CD4-positive, CD25-positive, alpha-beta regulatory T cell (primary cell): Measurements from ENCODE around the gene FAM32A. TPM values are rescaled to one million over a fixed set of nuclear protein-coding genes. Genes with fewer than 3 reads are reported as not detected.
A peak's percentile ranks its signal among the peaks of the same experiment; 100 is the strongest.

Source experiments
- ATAC-seq, 2 donors: fragments of 150-1000 bp; cut with Tn5 transposase; one replicate each; pipeline ENCODE4 v1.10.0; 2021; ENCODE audit warnings: low read depth in 2 of 2, moderate number of reproducible peaks in 2 of 2, moderate library complexity in 1 of 2
- DNase-seq, 3 donors: peaks; one replicate each; pipeline versions ENCODE4 v3.0.0 to v3.0.0-alpha.2; 2012 to 2022; ENCODE audit warnings: mixed read lengths in 1 of 3
- H3K27ac ChIP-seq: one replicate; pipeline ENCODE4 v1.7.0; 2013; ENCODE audit warnings: mild to moderate bottlenecking, low read length; ENCODE audit not compliant: insufficient read depth, poor library complexity, severe bottlenecking
- H3K27me3 ChIP-seq: one replicate; pipeline ENCODE4 v1.7.0; 2013; ENCODE audit warnings: low read length; ENCODE audit not compliant: control insufficient read depth, insufficient read depth
- H3K36me3 ChIP-seq: one replicate; pipeline ENCODE4 v1.7.0; 2013; ENCODE audit warnings: mild to moderate bottlenecking, low read length, moderate library complexity; ENCODE audit not compliant: control insufficient read depth, insufficient read depth
- H3K4me1 ChIP-seq: 2 replicates; pipeline ENCODE4 v1.7.0; 2013; ENCODE audit warnings: mild to moderate bottlenecking, low read length; ENCODE audit not compliant: insufficient read depth, control insufficient read depth, poor library complexity, severe bottlenecking
- H3K4me3 ChIP-seq: one replicate; pipeline ENCODE4 v1.7.0; 2013; ENCODE audit warnings: low read depth, mild to moderate bottlenecking, low read length, moderate library complexity
- H3K9me3 ChIP-seq, 2 experiments: 1 replicate in 1 of 2; 2 replicates in 1 of 2; pipeline ENCODE4 v1.7.0; 2013; ENCODE audit warnings: low read length in 2 of 2, mild to moderate bottlenecking in 1 of 2, moderate library complexity in 1 of 2; ENCODE audit not compliant: control insufficient read depth in 2 of 2
- H3K27ac Mint-ChIP-seq, 3 donors: one replicate each; pipeline ENCODE4 v1.8.0; 2020 to 2022; ENCODE audit warnings: mild to moderate bottlenecking in 3 of 3, mixed read lengths in 3 of 3, moderate library complexity in 2 of 3
- H3K27me3 Mint-ChIP-seq: one replicate; pipeline ENCODE4 v1.8.0; 2022; ENCODE audit warnings: mild to moderate bottlenecking, mixed read lengths
- H3K36me3 Mint-ChIP-seq: one replicate; pipeline ENCODE4 v1.8.0; 2020; ENCODE audit warnings: mixed read lengths
- H3K4me1 Mint-ChIP-seq, 4 donors: one replicate each; pipeline ENCODE4 v1.8.0; 2020 to 2022; ENCODE audit warnings: mixed read lengths in 4 of 4, mild to moderate bottlenecking in 1 of 4
- H3K4me3 Mint-ChIP-seq, 4 donors: one replicate each; pipeline ENCODE4 v1.8.0; 2020 to 2022; ENCODE audit warnings: mild to moderate bottlenecking in 4 of 4, mixed read lengths in 4 of 4, moderate library complexity in 3 of 4
- H3K9me3 Mint-ChIP-seq, 7 donors: one replicate each; pipeline ENCODE4 v1.8.0; 2020 to 2022; ENCODE audit warnings: mixed read lengths in 7 of 7, mild to moderate bottlenecking in 3 of 7, moderate library complexity in 2 of 7
- polyA plus RNA-seq, 4 donors: library from polyadenylated mRNA; unstranded; fragments of 300-500 nt; fragmentation: Illumina TruSeq; gene quantifications; one replicate each; pipeline ENCODE4 v1.2.3, GENCODE V29; 2021
- total RNA-seq: library from RNA; stranded (reverse); gene quantifications from one replicate; pipeline ENCODE4 v1.2.3, GENCODE V29; 2022

The FAM32A gene
- total and polyA plus RNA-seq, 5 donors from 2014 or later, result 49.4 to 168 (median 154) TPM

- H3K27me3 Mint-ChIP-seq, result no peaks in the 10 kb centered on the region
- H3K9me3 ChIP-seq, result no peaks in the 10 kb centered on the region
- peaks cover 11 to 48% (median 25%) of the 10 kb centered on the region in 4 donors for H3K4me1 Mint-ChIP-seq
- peak overlapping the region; percentile 52 to 85 (median 71) for H3K27ac Mint-ChIP-seq
- H3K36me3 Mint-ChIP-seq, result peaks cover 19% of the 10 kb centered on the region
- no peaks in the 10 kb centered on the region for H3K27me3 ChIP-seq
- H3K27ac ChIP-seq, result peak overlapping the region; percentile 90
- H3K4me3 Mint-ChIP-seq, result peak overlapping the region; percentile 86 to 92 (median 89)
- H3K4me1 ChIP-seq, result peaks cover 30% of the 10 kb centered on the region
- ATAC-seq (no peak), DNase-seq (no peak)
- peaks cover 27% of the 10 kb centered on the region for H3K36me3 ChIP-seq
- peaks cover 0 to 2% (median 0%) of the 10 kb centered on the region in 7 donors for H3K9me3 Mint-ChIP-seq
- H3K4me3 ChIP-seq, result peak overlapping the region; percentile 85
Measured at GRCh38 chr19:16198370-16198651, 13.1 kb downstream of the FAM32A start.

DNA sequence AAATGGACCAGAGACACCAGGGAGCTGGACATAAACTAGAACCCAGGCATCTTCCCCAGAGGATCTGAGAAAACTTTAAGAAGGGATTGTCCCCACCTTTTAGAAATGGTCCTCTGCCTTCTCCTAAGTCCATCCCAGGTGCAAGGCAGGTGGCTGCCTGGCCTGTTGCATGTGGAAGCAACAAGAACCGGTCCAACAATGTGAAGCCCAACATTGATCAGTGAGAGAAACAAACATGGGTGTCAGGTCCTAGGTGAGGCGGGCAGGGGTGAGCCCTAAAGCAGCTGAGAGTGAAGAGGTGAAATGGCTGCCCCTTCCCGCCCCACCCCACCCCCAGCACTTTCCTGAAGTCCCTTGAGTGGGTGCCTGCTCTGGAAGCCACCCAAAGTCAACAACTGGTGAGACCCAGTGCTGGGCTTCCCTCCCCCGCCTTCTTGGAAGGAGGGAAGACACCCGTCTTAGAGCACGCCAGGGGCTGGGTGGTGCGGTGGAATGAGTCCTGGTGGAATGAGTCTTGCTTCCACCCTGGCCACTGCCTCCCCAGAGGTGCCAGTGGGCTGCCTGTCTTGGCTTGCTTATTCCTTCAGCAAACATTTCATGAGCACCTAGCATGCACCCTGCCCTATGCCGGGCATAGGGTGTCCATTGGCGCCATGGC, 14.2 kb downstream of the FAM32A start:
- Histone ChIP-seq H3K27me3 (no peaks in the 10 kb centered on the region), H3K4me1 (peaks cover 30% of the 10 kb centered on the region), H3K27ac (peak overlapping the region; percentile 90), H3K36me3 (peaks cover 31% of the 10 kb centered on the region), H3K9me3 (no peaks in the 10 kb centered on the region), H3K4me3 (no peak overlapping the region)
- DNase-seq (no peak), ATAC-seq (no peak)
- peak overlapping the region in 2 of 3 donors; percentile 23 to 85 for H3K27ac Mint-ChIP-seq
- H3K9me3 Mint-ChIP-seq, result peaks cover 0 to 2% (median 0%) of the 10 kb centered on the region in 7 donors
- H3K4me1 Mint-ChIP-seq, result peaks cover 11 to 48% (median 25%) of the 10 kb centered on the region in 4 donors
- H3K36me3 Mint-ChIP-seq, result peaks cover 20% of the 10 kb centered on the region
- peak overlapping the region; percentile 86 to 92 (median 89) for H3K4me3 Mint-ChIP-seq
- H3K27me3 Mint-ChIP-seq, result no peaks in the 10 kb centered on the region

DNA sequence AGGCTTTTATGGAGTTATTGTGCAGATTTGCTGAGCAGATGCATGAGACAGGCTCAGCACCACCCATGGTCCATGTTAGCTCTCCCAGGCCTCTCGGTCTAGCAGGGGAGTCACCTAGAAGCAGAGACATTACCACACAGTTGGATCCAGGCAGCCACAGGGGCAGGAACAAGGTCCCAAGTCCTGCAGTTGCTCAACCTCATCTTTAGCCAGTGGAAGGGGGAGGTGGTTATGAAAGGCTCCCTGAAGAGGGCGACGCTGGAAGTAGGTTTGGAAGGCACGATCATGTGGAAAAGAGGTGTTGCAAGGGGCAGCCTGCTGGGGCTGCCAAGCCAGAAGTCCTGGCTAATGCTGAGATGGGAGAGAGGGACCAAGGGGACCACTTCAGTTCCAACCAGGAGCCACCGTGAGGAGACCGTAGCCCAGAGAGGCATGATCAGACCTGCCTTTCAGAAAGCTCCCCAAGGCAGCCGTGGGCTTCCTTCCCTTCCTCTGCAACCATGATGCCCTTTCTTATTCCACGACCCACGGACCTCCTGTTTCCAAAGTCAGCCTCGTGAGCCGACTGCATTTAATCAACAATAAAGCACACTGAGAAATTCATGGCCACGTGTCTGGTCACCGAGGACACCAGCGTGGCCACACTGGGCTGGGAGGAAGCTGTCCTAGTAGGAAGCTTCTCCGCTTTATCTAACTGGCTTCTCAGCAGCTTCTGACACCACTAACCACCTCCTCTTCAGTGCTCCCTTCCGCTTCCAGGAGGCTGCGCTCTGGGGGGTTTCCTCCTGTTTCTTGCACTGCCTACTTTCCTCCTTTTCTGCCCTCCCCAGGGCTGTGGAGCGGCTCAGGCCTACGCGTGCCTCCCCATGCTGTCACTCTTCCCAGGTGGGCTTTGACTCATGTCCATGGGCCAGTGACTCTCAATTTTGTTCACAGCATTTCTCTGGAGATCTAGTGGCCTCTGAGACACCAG, 15.1 kb downstream of the FAM32A start:
- no peak overlapping the region for H3K27ac ChIP-seq

DNA sequence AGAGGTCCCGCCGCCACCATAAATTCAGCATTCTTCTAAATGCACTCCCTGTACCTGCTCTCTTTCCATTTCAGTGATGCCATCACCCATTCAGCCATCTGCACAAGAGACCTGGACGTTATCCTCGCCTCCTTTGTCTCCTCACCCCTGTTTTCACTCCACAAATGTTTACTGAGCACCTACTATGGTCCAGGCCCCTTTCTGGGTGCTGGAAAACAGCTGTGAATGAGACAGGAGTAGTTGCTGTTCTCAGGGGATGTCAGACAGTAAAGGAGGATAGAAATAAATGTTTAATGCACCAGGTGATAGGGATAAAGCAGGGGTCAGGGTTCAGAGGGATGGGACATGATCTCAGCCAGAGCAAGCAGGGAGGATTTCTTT, 15.8 kb downstream of the FAM32A start:
- Histone ChIP-seq H3K36me3 (peaks cover 36% of the 10 kb centered on the region), H3K27ac (no peak overlapping the region), H3K4me1 (peaks cover 30% of the 10 kb centered on the region), H3K4me3 (no peak overlapping the region), H3K27me3 (no peaks in the 10 kb centered on the region), H3K9me3 (no peaks in the 10 kb centered on the region)
- peak overlapping the region in 3 of 4 donors; percentile 59 to 86 (median 70) for H3K4me3 Mint-ChIP-seq
- DNase-seq (no peak), ATAC-seq (no peak)
- peaks cover 0 to 2% (median 0%) of the 10 kb centered on the region in 7 donors for H3K9me3 Mint-ChIP-seq
- H3K27me3 Mint-ChIP-seq, result no peaks in the 10 kb centered on the region
- H3K4me1 Mint-ChIP-seq, result peaks cover 11 to 48% (median 25%) of the 10 kb centered on the region in 4 donors
- H3K36me3 Mint-ChIP-seq, result peaks cover 20% of the 10 kb centered on the region
- peak overlapping the region; percentile 8 to 78 (median 64) for H3K27ac Mint-ChIP-seq

More for the DNA sequence above, 15.1 kb downstream of the FAM32A start:
- no peaks in the 10 kb centered on the region for H3K27me3 ChIP-seq
- no peaks in the 10 kb centered on the region for H3K27me3 Mint-ChIP-seq
- H3K4me1 ChIP-seq, result peaks cover 30% of the 10 kb centered on the region
- peaks cover 11 to 48% (median 25%) of the 10 kb centered on the region in 4 donors for H3K4me1 Mint-ChIP-seq
- peaks cover 20% of the 10 kb centered on the region for H3K36me3 Mint-ChIP-seq
- peaks cover 36% of the 10 kb centered on the region for H3K36me3 ChIP-seq
- no peak overlapping the region for H3K4me3 ChIP-seq
- DNase-seq (no peak), ATAC-seq (no peak)
- no peaks in the 10 kb centered on the region for H3K9me3 ChIP-seq
- peak overlapping the region; percentile 8 to 78 (median 64) for H3K27ac Mint-ChIP-seq
- H3K4me3 Mint-ChIP-seq, result peak overlapping the region; percentile 38 to 86 (median 64)
- H3K9me3 Mint-ChIP-seq, result peaks cover 0 to 2% (median 0%) of the 10 kb centered on the region in 7 donors

GRCh38 chr19:16202320-16203255, 17.4 kb downstream of the FAM32A start:
- Histone ChIP-seq H3K4me1 (peaks cover 23% of the 10 kb centered on the region), H3K27me3 (no peaks in the 10 kb centered on the region), H3K27ac (no peak overlapping the region), H3K36me3 (peaks cover 36% of the 10 kb centered on the region), H3K9me3 (no peaks in the 10 kb centered on the region), H3K4me3 (no peak overlapping the region)
- Mint-ChIP-seq H3K27me3 (no peaks in the 10 kb centered on the region), H3K9me3 (peaks cover 0 to 2% (median 0%) of the 10 kb centered on the region in 7 donors), H3K4me1 (peaks cover 6 to 44% (median 25%) of the 10 kb centered on the region in 4 donors), H3K27ac (peak overlapping the region in 2 of 3 donors; percentile 65 to 68), H3K4me3 (peak overlapping the region; percentile 29 to 70 (median 48)), H3K36me3 (peaks cover 27% of the 10 kb centered on the region)
- no peak for DNase-seq
- no peak for ATAC-seq

- H3K27ac ChIP-seq, result no peak overlapping the region
- H3K4me3 ChIP-seq, result no peak overlapping the region
- Mint-ChIP-seq H3K36me3 (peaks cover 33% of the 10 kb centered on the region), H3K4me3 (peak overlapping the region in 1 of 4 donors; percentile 70), H3K4me1 (peaks cover 5 to 49% (median 29%) of the 10 kb centered on the region in 4 donors), H3K9me3 (peaks cover 0 to 2% (median 0%) of the 10 kb centered on the region in 7 donors), H3K27me3 (no peaks in the 10 kb centered on the region), H3K27ac (peak overlapping the region in 1 of 3 donors; percentile 68)
- H3K4me1 ChIP-seq, result peaks cover 16% of the 10 kb centered on the region
- H3K27me3 ChIP-seq, result no peaks in the 10 kb centered on the region
- H3K9me3 ChIP-seq, result no peaks in the 10 kb centered on the region
- DNase-seq (no peak), ATAC-seq (no peak)
- peaks cover 41% of the 10 kb centered on the region for H3K36me3 ChIP-seq
Measured at GRCh38 chr19:16203256-16204004, 18.2 kb downstream of the FAM32A start.
